Parathyroid adenoma (tissue), 2 donors: ENCODE measurements around the gene TRIM22.

Experiments used
- H2AFZ ChIP-seq: fragments of 300-600 bp; sonication (generic); one replicate; pipeline ENCODE4 v1.7.0; 2017; ENCODE audit warnings: antibody characterized with exemption, mild to moderate bottlenecking
- H3K27ac ChIP-seq: fragments of 300-600 bp; sonication (generic); one replicate; pipeline ENCODE4 v1.7.0; 2017
- H3K27me3 ChIP-seq: fragments of 300-600 bp; sonication (generic); one replicate; pipeline ENCODE4 v1.7.0; 2017; ENCODE audit warnings: low read length; ENCODE audit not compliant: control insufficient read depth, insufficient read depth
- H3K36me3 ChIP-seq: fragments of 300-600 bp; sonication (generic); one replicate; pipeline ENCODE4 v1.7.0; 2017; ENCODE audit warnings: low read length; ENCODE audit not compliant: control insufficient read depth, insufficient read depth
- H3K4me1 ChIP-seq: fragments of 300-600 bp; sonication (generic); one replicate; pipeline ENCODE4 v1.7.0; 2017; ENCODE audit warnings: control low read depth
- H3K4me2 ChIP-seq: fragments of 300-600 bp; sonication (generic); one replicate; pipeline ENCODE4 v1.7.0; 2017; ENCODE audit warnings: low read length
- H3K4me3 ChIP-seq: fragments of 300-600 bp; sonication (generic); one replicate; pipeline ENCODE4 v1.7.0; 2017; ENCODE audit warnings: low read depth, low read length
- H3K79me2 ChIP-seq: fragments of 300-600 bp; sonication (generic); one replicate; pipeline ENCODE4 v1.7.0; 2017; ENCODE audit warnings: control low read depth
- H3K9ac ChIP-seq: fragments of 300-600 bp; sonication (generic); one replicate; pipeline ENCODE4 v1.7.0; 2017; ENCODE audit warnings: mild to moderate bottlenecking
- H3K9me3 ChIP-seq: fragments of 300-600 bp; sonication (generic); one replicate; pipeline ENCODE4 v1.7.0; 2017; ENCODE audit warnings: low read length; ENCODE audit not compliant: control insufficient read depth
- CTCF ChIP-seq: fragments of 300-600 bp; sonication (generic); IDR thresholded peaks from one replicate; pipeline ENCODE4 v1.7.0; 2017; ENCODE audit warnings: antibody characterized with exemption, mild to moderate bottlenecking
- donor health status: primary hyperparathyroidism.

The TRIM22 gene

GRCh38 chr11:5737091-5737490, 47.5 kb downstream of the TRIM22 start:
- Histone ChIP-seq H3K4me1 (no peaks in the 10 kb centered on the region), H3K9me3 (no peaks in the 10 kb centered on the region), H3K4me3 (no peak overlapping the region), H3K36me3 (no peaks in the 10 kb centered on the region), H3K4me2 (no peak overlapping the region), H3K27me3 (no peaks in the 10 kb centered on the region), H3K79me2 (no peaks in the 10 kb centered on the region), H3K27ac (no peak overlapping the region), H2AFZ (no peak overlapping the region), H3K9ac (no peak overlapping the region)
- TF ChIP-seq CTCF = no peak

GRCh38 chr11:5737670-5738392, 48.2 kb downstream of the TRIM22 start:
- Histone ChIP-seq H3K4me1 (no peaks in the 10 kb centered on the region), H3K9me3 (no peaks in the 10 kb centered on the region), H3K79me2 (no peaks in the 10 kb centered on the region), H3K27ac (no peak overlapping the region), H3K27me3 (no peaks in the 10 kb centered on the region), H3K36me3 (no peaks in the 10 kb centered on the region), H3K4me2 (no peak overlapping the region), H3K4me3 (no peak overlapping the region), H3K9ac (no peak overlapping the region), H2AFZ (no peak overlapping the region)
- TF ChIP-seq CTCF = no peak

- Histone ChIP-seq H3K4me2 (no peak overlapping the region), H2AFZ (no peak overlapping the region), H3K9ac (no peak overlapping the region), H3K27ac (no peak overlapping the region), H3K4me3 (no peak overlapping the region), H3K36me3 (no peaks in the 10 kb centered on the region), H3K4me1 (no peaks in the 10 kb centered on the region), H3K9me3 (no peaks in the 10 kb centered on the region), H3K79me2 (no peaks in the 10 kb centered on the region), H3K27me3 (no peaks in the 10 kb centered on the region)
- no peak for TF ChIP-seq CTCF
Measured at GRCh38 chr11:5738431-5738830, 48.8 kb downstream of the TRIM22 start.

GRCh38 chr11:5746614-5747013, 57.0 kb downstream of the TRIM22 start:
- no peak overlapping the region for H3K4me3 ChIP-seq
- no peaks in the 10 kb centered on the region for H3K79me2 ChIP-seq
- no peak for TF ChIP-seq CTCF
- H3K9me3 ChIP-seq = no peaks in the 10 kb centered on the region
- no peak overlapping the region for H3K4me2 ChIP-seq
- H3K27ac ChIP-seq = no peak overlapping the region
- no peaks in the 10 kb centered on the region for H3K36me3 ChIP-seq
- H2AFZ ChIP-seq = no peak overlapping the region
- no peaks in the 10 kb centered on the region for H3K27me3 ChIP-seq
- no peak overlapping the region for H3K9ac ChIP-seq
- H3K4me1 ChIP-seq = no peaks in the 10 kb centered on the region

- Histone ChIP-seq H3K4me1 (no peaks in the 10 kb centered on the region), H3K4me3 (no peak overlapping the region), H3K79me2 (no peaks in the 10 kb centered on the region), H3K36me3 (no peaks in the 10 kb centered on the region), H3K27me3 (no peaks in the 10 kb centered on the region), H3K4me2 (no peak overlapping the region), H3K9me3 (no peaks in the 10 kb centered on the region), H3K9ac (no peak overlapping the region), H3K27ac (no peak overlapping the region), H2AFZ (no peak overlapping the region)
- no peak for TF ChIP-seq CTCF
Measured at GRCh38 chr11:5749836-5750235, 60.2 kb downstream of the TRIM22 start.
